GM19467 (cell line): ENCODE results near the gene EFNA5.
"Not testable (repeated sequence)": the region's sequence is repeated elsewhere in the genome, so short reads cannot be mapped to it uniquely, and the experiment has no call there.

Experiments used
- ATAC-seq: cut with Tn5 transposase; IDR thresholded peaks from one replicate; pipeline ENCODE4 v1.9.1; 2021; ENCODE audit warnings: mild to moderate bottlenecking, moderate library complexity; ENCODE audit not compliant: unreplicated experiment

Gene EFNA5

GRCh38 chr5:107499776-107500175 is 171.0 kb downstream of the EFNA5 start:
- no peak for ATAC-seq

GRCh38 chr5:107499237-107499636 is 171.5 kb downstream of the EFNA5 start:
- no peak for ATAC-seq

- ATAC-seq = no peak
Observed at GRCh38 chr5:107496466-107496865, 174.3 kb downstream of the EFNA5 start.

- not testable (repeated sequence) for ATAC-seq
Observed at GRCh38 chr5:107494129-107494528, 176.6 kb downstream of the EFNA5 start.

GRCh38 chr5:107487056-107487542 is 183.6 kb downstream of the EFNA5 start:
- no peak for ATAC-seq

GRCh38 chr5:107486489-107486888 is 184.2 kb downstream of the EFNA5 start:
- ATAC-seq = peak; percentile 38

DNA sequence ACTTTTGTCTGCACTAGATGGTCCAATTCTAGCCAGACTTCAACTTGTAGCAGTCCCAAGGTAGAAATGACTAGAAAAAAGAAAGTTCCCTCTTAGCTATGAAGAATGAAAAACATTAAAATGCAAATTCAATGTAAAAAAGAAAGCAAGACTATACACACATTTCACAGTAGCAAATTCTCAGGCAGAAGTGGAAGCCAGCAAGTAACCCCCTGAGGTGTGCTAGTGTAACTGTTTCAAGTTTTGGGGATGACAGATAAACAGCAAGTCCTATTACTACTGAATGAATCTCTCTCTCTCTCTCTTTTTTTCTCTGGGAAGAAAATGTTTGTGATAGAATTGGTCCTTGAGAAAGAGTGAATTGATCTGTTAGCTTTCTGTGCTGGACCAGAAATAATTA is 185.6 kb downstream of the EFNA5 start:
- ATAC-seq = peak; percentile 57

DNA sequence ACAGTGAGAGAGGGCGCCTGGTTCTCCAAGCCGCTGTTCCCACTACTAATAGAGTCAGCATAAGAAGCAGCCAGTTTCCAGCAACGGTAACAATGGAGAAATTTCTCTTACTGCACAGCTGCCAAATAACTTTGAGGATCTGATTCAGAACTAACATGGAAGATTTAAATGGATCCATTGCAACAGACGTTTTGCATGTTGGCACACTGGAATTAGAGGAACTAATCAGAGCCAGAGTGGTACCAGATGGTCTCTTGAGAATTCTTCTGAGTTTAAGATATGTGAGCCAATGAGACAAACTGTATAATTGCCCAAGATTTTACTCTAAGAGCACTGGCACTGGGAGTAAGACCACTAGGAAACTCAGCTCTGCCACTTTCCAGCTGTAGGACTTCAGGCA is 186.5 kb downstream of the EFNA5 start:
- no peak for ATAC-seq

DNA sequence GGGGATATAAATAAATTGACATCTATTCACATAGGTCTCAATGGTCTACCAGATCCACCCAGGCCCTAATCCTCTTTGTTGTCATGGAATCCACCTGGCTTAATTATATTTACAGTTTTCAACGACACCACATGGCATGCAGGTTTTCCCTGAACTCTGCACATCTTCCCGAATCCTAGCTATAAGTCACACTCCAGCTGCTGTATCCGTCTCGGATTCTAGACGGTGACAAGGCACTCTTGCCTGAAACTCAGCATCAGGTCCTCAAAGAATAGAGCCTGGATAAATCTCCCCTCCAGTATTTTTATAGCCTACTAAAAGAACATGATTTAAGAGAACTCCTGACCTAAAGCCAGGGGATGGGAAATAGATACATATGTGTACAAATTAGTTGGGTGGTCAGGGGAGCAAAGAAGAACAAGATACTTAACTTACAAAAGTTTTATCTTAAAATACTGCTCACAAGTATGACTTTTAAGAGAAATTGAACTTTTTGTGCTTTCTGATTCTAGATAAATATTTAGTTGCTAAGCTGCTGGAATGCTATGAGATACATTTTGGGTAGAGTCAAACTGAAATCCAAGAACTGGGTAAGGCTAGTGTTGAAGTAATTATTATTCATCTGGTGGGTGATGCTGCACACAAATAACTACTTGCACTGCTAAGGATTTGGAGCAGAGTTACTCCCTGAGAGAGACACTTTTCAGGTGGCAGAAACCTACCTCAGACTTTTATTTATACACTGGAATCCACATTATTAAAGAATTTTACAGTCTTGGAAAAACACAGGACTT is 187.3 kb downstream of the EFNA5 start:
- no peak for ATAC-seq

GRCh38 chr5:107478068-107478641 is 192.6 kb downstream of the EFNA5 start:
- no peak for ATAC-seq

DNA sequence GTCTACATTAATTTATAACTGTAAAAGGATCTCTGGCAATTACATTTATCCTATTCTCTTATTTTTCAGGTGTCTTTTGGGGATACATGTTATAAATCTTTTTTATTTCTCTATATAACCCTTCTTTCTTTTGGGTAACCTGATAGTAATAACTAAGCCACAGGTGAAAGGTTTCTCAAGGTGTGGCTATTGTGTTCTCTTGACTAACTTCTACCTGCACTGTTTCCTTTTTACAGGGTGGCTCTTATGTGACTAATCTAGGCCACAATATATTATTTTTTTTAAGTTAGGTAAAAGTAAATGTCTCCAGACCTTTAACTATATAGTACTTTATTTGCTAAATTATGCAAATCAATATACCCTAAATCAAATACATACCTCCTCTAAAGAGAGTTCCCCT is 193.2 kb downstream of the EFNA5 start:
- no peak for ATAC-seq

DNA sequence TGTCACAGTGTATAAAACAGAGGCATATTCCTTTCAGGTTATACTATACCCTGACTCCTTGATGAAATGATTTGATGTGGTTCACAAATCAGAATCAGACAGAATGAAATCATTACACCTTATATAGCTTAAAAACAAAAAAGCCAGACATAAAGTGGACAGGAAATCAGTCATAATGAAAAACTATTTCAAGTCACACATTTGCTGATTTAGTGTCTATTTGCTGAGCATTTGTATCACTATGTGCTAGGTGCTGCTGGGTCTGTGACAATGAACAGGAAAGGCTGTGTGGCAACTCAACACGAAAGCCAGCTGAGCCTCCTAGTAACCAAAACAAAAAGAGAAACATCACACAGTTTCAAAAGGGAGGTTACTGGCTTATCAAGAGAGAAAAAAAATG is 194.0 kb downstream of the EFNA5 start:
- ATAC-seq = peak; percentile 93

DNA sequence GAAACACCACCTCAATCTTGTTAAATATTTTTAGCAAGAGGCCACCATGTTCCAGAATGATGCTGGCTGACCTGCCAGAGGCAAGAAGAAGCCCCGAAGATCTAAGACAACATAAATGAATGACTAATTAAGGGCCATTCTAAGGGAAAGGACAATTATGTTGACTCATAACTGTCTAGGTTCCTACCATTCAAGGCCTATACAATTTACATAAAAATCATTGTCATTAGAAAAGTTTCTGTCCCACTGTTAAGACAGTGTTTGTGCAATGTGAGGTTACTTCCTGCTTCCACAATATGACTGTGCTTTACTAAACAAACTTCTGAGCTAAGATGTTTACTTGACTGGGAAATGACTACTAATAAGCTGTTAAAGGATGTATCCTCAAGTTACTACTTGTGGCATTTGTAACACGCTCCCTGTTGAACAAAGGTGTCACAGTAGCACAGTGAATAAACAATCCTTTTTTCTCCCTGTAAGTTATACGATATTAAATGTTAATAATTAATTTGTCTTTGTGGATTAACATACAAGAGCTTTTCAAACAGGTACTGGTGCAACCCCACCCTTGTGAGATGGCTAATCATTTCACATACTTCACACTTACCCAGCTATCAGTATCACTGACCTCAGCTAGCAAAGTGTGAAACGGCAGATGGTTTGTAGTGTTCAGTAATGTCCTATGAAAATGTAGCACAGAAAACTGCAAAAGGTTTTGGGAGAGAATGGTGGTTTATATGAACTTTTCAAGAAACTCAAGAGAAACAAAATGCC is 195.8 kb downstream of the EFNA5 start:
- peak; percentile 56 for ATAC-seq

GRCh38 chr5:107474361-107474715 is 196.4 kb downstream of the EFNA5 start:
- no peak for ATAC-seq

- ATAC-seq = no peak
Observed at GRCh38 chr5:107472620-107473064, 198.1 kb downstream of the EFNA5 start.

DNA sequence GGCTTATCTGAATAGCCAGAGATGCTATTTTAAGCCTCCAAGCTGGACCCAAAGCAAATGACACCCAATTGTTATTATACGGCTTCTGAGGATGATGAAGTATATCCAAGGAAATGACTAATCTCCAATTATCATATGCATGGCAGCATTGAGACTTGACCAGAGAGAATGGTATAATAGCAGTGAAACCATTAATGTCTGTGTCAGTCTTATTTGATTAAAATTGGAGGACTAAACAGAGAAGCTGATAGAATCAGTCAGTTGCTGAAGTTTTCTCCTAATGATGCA is 200.5 kb downstream of the EFNA5 start:
- no peak for ATAC-seq

GRCh38 chr5:107469485-107470294 is 201.0 kb downstream of the EFNA5 start:
- no peak for ATAC-seq

GRCh38 chr5:107469064-107469463 is 201.7 kb downstream of the EFNA5 start:
- no peak for ATAC-seq

GRCh38 chr5:107468276-107468675 is 202.5 kb downstream of the EFNA5 start:
- ATAC-seq = no peak

GRCh38 chr5:107467137-107467932 is 203.4 kb downstream of the EFNA5 start:
- ATAC-seq = no peak
